Adipocyte (in vitro differentiated cells): ENCODE data around the gene NANOS2.
"Not testable (repeated sequence)": the region's sequence is repeated elsewhere in the genome, so short reads cannot be mapped to it uniquely, and the experiment has no call there.

ENCODE experiments used
- DNase-seq: peaks from one replicate; pipeline ENCODE4 v3.0.0-alpha.2; 2015; ENCODE audit warnings: low read depth
- H3K27me3 ChIP-seq: replicated peaks from 2 replicates; pipeline ENCODE4 v1.7.0; 2013; ENCODE audit warnings: mild to moderate bottlenecking, low read length, moderate library complexity; ENCODE audit not compliant: control insufficient read depth, insufficient read depth
- H3K36me3 ChIP-seq: 2 replicates; pipeline ENCODE4 v1.7.0; 2013; ENCODE audit warnings: low read length, mild to moderate bottlenecking, moderate library complexity; ENCODE audit not compliant: control insufficient read depth, insufficient read depth, severe bottlenecking
- H3K4me1 ChIP-seq: 2 replicates; pipeline ENCODE4 v1.7.0; 2013; ENCODE audit warnings: mild to moderate bottlenecking, low read length, moderate library complexity; ENCODE audit not compliant: control insufficient read depth, insufficient read depth
- H3K4me3 ChIP-seq: 2 replicates; pipeline ENCODE4 v1.7.0; 2013; ENCODE audit warnings: mild to moderate bottlenecking, low read length, moderate library complexity
- H3K9ac ChIP-seq: 2 replicates; pipeline ENCODE4 v1.7.0; 2013; ENCODE audit warnings: mild to moderate bottlenecking, low read length, moderate library complexity
- H3K9me3 ChIP-seq: 2 replicates; pipeline ENCODE4 v1.7.0; 2013; ENCODE audit warnings: mild to moderate bottlenecking, low read length, moderate library complexity; ENCODE audit not compliant: control insufficient read depth

Gene NANOS2

GRCh38 chr19:45901912-45902650 lies 12.5 kb downstream of the NANOS2 start, which contains the start of gene MYPOP:
Gene MYPOP (minus strand): TSS chr19:45902613. CDS start chr19:45901773, 840 bp downstream.
- Histone ChIP-seq H3K9me3 (no peaks in the 10 kb centered on the region), H3K36me3 (peaks cover 21% of the 10 kb centered on the region), H3K4me1 (peaks cover 28% of the 10 kb centered on the region), H3K9ac (peak within 1 kb of the TSS; percentile 96), H3K27me3 (no peaks in the 10 kb centered on the region), H3K4me3 (peak within 1 kb of the TSS; percentile 98)
- peak; percentile 25 for DNase-seq

GRCh38 chr19:45901432-45901911 lies 13.1 kb downstream of the NANOS2 start:
- peaks cover 21% of the 10 kb centered on the region for H3K36me3 ChIP-seq
- H3K9me3 ChIP-seq: no peaks in the 10 kb centered on the region
- peak; percentile 87 for DNase-seq
- peak overlapping the region; percentile 98 for H3K4me3 ChIP-seq
- peaks cover 23% of the 10 kb centered on the region for H3K4me1 ChIP-seq
- no peaks in the 10 kb centered on the region for H3K27me3 ChIP-seq
- H3K9ac ChIP-seq: peak overlapping the region; percentile 75

GRCh38 chr19:45900738-45901431 lies 13.7 kb downstream of the NANOS2 start:
- Histone ChIP-seq H3K4me3 (peak overlapping the region; percentile 98), H3K4me1 (peaks cover 23% of the 10 kb centered on the region), H3K9me3 (no peaks in the 10 kb centered on the region), H3K36me3 (peaks cover 21% of the 10 kb centered on the region), H3K27me3 (no peaks in the 10 kb centered on the region), H3K9ac (peak overlapping the region; percentile 75)
- no peak for DNase-seq

GRCh38 chr19:45899919-45900589 lies 14.5 kb downstream of the NANOS2 start:
- peaks cover 26% of the 10 kb centered on the region for H3K4me1 ChIP-seq
- H3K4me3 ChIP-seq: no peak overlapping the region
- H3K27me3 ChIP-seq: no peaks in the 10 kb centered on the region
- peaks cover 25% of the 10 kb centered on the region for H3K36me3 ChIP-seq
- H3K9ac ChIP-seq: no peak overlapping the region
- no peaks in the 10 kb centered on the region for H3K9me3 ChIP-seq
- no peak for DNase-seq

- H3K9ac ChIP-seq: no peak overlapping the region
- H3K36me3 ChIP-seq: peaks cover 28% of the 10 kb centered on the region
- H3K9me3 ChIP-seq: no peaks in the 10 kb centered on the region
- no peak for DNase-seq
- H3K4me3 ChIP-seq: no peak overlapping the region
- no peaks in the 10 kb centered on the region for H3K27me3 ChIP-seq
- H3K4me1 ChIP-seq: peaks cover 26% of the 10 kb centered on the region
Measured at GRCh38 chr19:45899253-45899652, 15.3 kb downstream of the NANOS2 start.

- H3K4me3 ChIP-seq: no peak overlapping the region
- peaks cover 28% of the 10 kb centered on the region for H3K36me3 ChIP-seq
Measured at GRCh38 chr19:45897261-45897812, 17.2 kb downstream of the NANOS2 start.

GRCh38 chr19:45895983-45896599 lies 18.5 kb downstream of the NANOS2 start:
- DNase-seq, H3K27me3 ChIP-seq, H3K9me3 ChIP-seq, H3K4me3 ChIP-seq: not testable (repeated sequence)
- H3K36me3 ChIP-seq: peaks cover 28% of the 10 kb centered on the region
- H3K4me1 ChIP-seq: peaks cover 20% of the 10 kb centered on the region
- H3K9ac ChIP-seq: peak overlapping the region; percentile 72

More at GRCh38 chr19:45897261-45897812, 17.2 kb downstream of the NANOS2 start:
- Histone ChIP-seq H3K9ac (no peak overlapping the region), H3K27me3 (no peaks in the 10 kb centered on the region), H3K9me3 (no peaks in the 10 kb centered on the region), H3K4me1 (peaks cover 21% of the 10 kb centered on the region)
- DNase-seq: no peak

- peak overlapping the region; percentile 72 for H3K9ac ChIP-seq
- H3K36me3 ChIP-seq: peaks cover 28% of the 10 kb centered on the region
- DNase-seq: no peak
- peaks cover 14% of the 10 kb centered on the region for H3K4me1 ChIP-seq
- H3K27me3 ChIP-seq: no peaks in the 10 kb centered on the region
- H3K4me3 ChIP-seq: no peak overlapping the region
- no peaks in the 10 kb centered on the region for H3K9me3 ChIP-seq
Measured at GRCh38 chr19:45895519-45895972, 19.0 kb downstream of the NANOS2 start.

- Histone ChIP-seq H3K27me3 (no peaks in the 10 kb centered on the region), H3K4me1 (peaks cover 11% of the 10 kb centered on the region), H3K36me3 (peaks cover 12% of the 10 kb centered on the region), H3K9me3 (no peaks in the 10 kb centered on the region), H3K4me3 (no peak overlapping the region), H3K9ac (no peak overlapping the region)
- no peak for DNase-seq
Measured at GRCh38 chr19:45890877-45891276, 23.7 kb downstream of the NANOS2 start.

GRCh38 chr19:45889210-45889885 lies 25.2 kb downstream of the NANOS2 start:
- H3K4me1 ChIP-seq: peaks cover 13% of the 10 kb centered on the region
- no peak overlapping the region for H3K9ac ChIP-seq
- no peaks in the 10 kb centered on the region for H3K9me3 ChIP-seq
- no peaks in the 10 kb centered on the region for H3K27me3 ChIP-seq
- H3K36me3 ChIP-seq: peaks cover 5% of the 10 kb centered on the region
- no peak for DNase-seq
- no peak overlapping the region for H3K4me3 ChIP-seq
